G401.6 (cell line): ENCODE results near the gene HBD.
"Not testable (repeated sequence)": the region's sequence is repeated elsewhere in the genome, so short reads cannot be mapped to it uniquely, and the experiment has no call there.

Experiments
- FAIRE-seq: peaks from 2 replicates; lab custom pipeline; 2012; peaks lifted over from hg19 to GRCh38; lab: Jason Lieb, UNC

HBD gene

DNA sequence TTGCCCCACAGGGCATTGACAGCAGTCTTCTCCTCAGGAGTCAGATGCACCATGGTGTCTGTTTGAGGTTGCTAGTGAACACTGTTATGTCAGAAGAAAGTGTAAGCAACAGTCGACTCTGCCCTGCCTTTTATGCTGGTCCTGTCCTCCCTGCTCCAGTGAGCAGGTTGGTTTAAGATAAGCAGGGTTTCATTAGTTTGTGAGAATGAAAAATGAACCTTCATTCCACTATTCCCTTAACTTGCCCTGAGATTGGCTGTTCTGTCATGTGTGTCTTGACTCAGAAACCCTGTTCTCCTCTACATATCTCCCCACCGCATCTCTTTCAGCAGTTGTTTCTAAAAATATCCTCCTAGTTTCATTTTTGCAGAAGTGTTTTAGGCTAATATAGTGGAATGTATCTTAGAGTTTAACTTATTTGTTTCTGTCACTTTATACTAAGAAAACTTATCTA lies at the start of gene HBD:
HBD (minus strand) TSS at position 103 of the 454 bp plus-strand sequence; CDS start at position 53, 50 bp downstream.
- FAIRE-seq, result no peak

GRCh38 chr11:5283882-5284281 lies 49.6 kb upstream of the HBD start:
- FAIRE-seq, result no peak

- no peak for FAIRE-seq
Observed at GRCh38 chr11:5283086-5283485, 48.8 kb upstream of the HBD start.

DNA sequence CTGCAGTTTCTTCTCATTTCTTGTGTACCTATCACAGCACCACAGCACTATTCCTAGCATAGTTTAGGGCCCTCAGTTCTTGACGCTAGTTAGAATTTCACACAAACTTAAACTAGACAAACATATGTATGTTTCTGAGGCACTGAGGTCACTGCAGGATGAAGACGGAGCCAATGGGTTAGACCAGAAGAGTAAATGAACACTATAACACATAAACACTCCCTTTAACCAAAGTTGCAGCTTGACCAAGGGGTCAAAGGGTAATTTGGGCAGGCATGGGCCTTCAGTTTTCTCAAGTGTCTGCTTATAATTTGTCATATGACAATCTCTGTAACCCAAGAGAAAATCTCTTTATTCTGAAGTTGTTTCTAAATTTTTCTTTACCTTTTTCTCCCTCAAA lies 48.3 kb upstream of the HBD start:
- no peak for FAIRE-seq

DNA sequence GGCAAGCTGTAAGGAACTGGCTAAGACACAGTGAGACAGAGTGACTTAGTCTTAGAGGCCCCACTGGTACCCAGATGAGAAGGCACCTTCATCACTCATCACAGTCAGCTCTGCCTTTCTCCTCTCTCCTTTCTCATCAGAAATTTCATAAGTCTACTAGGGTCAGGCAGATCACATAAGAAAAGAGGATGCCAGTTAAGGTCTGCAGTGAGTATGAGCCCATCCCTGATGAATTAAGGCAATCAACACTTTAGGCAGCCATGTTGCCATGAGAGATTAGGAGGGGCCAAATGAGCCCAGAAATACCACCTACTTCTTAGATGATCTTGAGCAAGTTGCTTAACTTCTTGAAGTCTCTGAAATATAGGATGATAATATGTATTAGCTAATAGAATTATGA lies 47.3 kb upstream of the HBD start:
- no peak for FAIRE-seq

DNA sequence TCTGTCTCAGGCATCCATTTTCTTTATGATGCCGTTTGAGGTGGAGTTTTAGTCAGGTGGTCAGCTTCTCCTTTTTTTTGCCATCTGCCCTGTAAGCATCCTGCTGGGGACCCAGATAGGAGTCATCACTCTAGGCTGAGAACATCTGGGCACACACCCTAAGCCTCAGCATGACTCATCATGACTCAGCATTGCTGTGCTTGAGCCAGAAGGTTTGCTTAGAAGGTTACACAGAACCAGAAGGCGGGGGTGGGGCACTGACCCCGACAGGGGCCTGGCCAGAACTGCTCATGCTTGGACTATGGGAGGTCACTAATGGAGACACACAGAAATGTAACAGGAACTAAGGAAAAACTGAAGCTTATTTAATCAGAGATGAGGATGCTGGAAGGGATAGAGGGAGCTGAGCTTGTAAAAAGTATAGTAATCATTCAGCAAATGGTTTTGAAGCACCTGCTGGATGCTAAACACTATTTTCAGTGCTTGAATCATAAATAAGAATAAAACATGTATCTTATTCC lies 46.4 kb upstream of the HBD start:
- FAIRE-seq, result no peak

- FAIRE-seq, result no peak
Observed at GRCh38 chr11:5279471-5280090, 45.3 kb upstream of the HBD start.

DNA sequence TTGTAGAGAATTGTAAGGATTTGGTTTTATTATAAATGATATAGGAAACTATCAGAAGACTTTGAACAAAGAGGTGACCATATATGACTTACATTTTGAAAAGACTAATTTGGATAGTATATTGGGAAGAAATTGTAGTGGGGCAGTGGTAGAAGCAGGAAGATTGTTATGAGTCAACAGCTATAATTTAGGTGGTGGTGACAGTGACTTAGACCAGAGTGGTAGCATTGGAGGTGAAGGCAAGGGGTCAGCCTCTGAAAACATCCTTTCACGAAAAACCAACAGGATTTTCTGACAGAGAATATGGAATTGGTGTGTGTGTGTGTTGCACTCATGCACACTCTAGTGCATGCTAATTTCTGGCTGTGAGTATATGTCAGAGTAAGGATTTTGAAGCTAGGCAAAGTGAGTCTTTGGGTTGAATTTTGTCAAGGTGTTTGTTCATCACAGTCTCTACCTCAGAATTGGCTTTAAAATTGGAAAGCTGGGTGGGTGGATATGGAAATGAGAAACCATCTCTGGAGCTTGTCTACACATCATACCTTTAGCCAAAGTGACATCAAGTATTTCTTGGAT lies 43.6 kb upstream of the HBD start:
- FAIRE-seq, result no peak

DNA sequence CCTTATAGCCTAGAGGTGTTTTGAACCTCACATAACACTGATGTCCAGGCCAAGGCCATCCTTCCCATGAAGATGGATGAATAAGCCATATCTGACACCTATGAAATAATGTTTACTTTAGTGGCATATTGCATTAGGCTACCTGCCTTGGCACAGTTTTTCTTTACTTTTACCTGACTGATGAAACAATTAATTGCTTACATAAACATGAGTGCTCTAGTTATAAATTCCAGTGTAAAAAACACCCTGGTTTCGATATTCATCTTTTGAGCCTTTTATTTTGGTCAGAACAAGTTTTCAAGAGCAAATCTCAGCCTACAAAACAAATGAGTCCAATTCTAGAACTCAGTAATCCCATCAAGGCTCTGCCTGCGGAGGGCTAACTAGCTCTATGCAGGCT lies 42.4 kb upstream of the HBD start:
- FAIRE-seq, result no peak

GRCh38 chr11:5275369-5276110 lies 41.3 kb upstream of the HBD start:
- no peak for FAIRE-seq

GRCh38 chr11:5274395-5274794 lies 40.1 kb upstream of the HBD start:
- FAIRE-seq, result no peak

GRCh38 chr11:5272395-5273017 lies 38.2 kb upstream of the HBD start:
- FAIRE-seq, result no peak

DNA sequence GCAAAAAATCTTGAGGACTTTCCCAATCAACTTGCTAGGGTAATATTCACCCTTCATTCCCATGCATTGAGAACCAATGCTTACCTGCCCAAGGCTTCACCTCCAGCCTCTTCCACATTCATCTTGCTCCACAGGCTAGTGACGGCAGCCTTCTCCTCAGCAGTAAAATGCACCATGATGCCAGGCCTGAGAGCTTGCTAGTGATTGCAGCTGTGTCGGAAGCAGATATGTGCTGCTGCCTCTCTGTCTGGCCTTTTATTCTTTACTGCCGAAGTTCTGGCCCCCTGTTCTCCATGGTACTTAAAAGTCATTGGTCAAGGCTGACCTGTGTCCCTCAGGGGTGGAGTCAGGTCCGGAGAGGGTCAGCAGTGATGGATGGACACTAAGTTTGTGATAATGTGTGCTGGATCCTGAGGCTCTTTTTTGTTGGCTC lies 35.4 kb upstream of the HBD start, which contains the start of gene HBE1:
HBE1 (minus strand) TSS at position 231 of the 433 bp plus-strand sequence; CDS start at position 176, 55 bp downstream.
- FAIRE-seq, result no peak

GRCh38 chr11:5267033-5267563 lies 32.8 kb upstream of the HBD start:
- no peak for FAIRE-seq

DNA sequence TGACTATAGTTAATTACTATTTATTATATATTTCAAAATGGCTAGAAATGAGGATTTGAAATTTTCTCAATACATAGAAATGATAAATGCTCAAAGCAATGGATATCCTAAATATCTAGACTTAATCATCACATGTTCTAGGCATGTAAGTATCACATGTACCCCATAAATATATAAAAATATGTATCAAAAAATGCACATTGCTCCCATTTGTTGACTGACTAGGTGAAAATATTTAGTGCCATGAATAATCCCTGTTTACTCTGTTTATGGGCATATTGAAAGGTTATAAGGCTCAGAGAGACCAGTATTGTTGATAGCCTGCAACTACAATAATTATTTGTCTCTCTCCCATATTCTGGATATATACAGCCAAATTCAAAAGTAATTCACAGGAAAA lies 32.3 kb upstream of the HBD start:
- FAIRE-seq, result no peak

- no peak for FAIRE-seq
Observed at GRCh38 chr11:5265832-5266231, 31.5 kb upstream of the HBD start.

DNA sequence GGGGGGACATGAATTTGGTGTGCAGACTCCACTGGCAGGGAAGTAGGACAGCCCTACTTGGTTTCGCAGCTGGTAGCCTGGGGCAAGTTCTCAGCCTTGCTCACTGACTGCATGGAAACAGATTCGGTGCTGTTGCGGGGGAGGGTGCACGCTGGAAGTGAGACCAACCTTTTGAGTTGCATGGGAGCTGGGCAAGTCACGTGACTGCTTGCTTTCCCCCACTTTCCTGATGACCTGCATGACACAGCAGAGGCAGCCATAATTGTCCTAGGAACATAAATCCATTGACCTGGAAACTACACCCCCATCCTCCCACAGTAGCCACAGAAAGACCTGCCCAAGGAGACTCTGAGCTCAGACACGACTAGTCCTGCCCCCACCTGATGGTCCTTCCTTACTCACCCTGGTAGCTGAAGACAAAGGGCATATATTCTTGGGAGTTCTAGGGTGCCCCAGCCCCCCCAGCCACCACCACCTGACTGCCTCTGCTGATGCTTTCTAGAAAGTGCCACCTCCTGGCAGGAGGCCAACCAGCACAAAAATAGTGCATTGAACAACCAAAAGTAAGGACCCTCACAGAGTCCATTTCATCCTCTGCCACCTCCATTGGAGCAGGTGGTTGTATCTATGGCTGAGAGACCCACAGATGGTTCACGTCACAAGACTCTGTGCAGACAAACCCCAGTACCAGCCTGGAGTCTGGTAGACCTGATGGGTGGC lies 24.4 kb upstream of the HBD start:
- FAIRE-seq, result no peak

DNA sequence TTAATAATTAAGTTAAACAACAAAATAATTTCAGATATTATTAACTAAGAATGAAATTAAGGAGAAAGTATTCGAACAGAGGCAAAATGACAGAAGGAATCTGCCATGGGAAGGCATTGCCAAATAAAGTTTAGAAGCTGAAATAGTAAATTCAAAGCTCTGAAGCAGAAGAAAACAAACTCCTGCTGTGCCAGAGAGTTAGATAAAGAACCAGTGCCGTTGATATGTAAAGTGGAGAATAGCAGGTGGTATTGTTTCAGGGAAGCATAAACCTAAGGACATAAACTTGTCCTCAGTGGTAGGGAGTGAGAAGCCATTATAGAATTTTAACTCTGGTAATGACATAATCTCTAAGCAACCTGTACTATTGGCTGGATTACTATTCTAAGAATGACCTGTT lies 23.0 kb upstream of the HBD start:
- no peak for FAIRE-seq

GRCh38 chr11:5254646-5255413 lies 20.5 kb upstream of the HBD start, which contains the start of gene HBG2:
TSS of gene HBG2 (minus strand) at chr11:5254781. CDS start at chr11:5254728, 53 bp downstream.
- not testable (repeated sequence) for FAIRE-seq

GRCh38 chr11:5254023-5254422 lies 19.7 kb upstream of the HBD start:
- FAIRE-seq, result not testable (repeated sequence)

GRCh38 chr11:5253440-5253839 lies 19.2 kb upstream of the HBD start:
- not testable (repeated sequence) for FAIRE-seq
